ENCODE data around the gene BRD9.
"Not testable (repeated sequence)": the region's sequence is repeated elsewhere in the genome, so short reads cannot be mapped to it uniquely, and the experiment has no call there.

The BRD9 gene

DNA sequence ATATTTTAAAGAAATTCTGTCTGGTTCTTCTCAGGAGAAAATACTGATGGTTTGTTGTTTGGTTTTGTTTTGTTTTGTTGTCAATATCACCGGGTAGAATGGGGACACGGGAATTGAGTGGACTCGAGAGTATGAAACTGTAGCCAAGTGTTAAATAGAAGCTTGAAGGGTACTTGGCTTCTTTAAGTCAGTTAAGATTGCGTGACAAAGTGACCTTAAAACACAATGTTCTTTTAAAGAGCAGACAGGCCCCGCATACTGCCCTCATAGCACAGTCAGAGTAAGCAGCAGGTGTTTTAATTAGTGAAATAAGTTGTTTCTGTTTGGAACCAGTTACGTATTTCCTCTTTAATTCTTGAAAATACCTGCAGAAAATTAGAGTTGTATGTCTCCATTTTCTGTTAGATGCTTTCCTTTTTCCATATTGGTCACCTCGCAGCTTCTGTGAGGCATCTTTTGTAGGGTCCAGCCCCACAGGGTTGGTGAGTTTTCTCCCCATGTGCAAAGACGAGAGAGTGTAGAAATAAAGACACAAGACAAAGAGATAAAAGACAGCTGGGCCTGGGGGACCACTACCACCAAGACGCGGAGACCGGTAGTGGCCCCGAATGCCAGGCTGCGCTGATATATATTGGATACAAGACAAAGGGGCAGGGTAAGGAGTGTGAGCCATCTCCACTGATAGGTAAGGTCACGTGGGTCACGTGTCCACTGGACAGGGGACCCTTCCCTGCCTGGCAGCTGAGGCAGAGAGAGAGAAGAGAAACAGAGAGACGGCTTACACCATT is 9.7 kb upstream of the BRD9 start:
- no peak for DNase-seq

DNA sequence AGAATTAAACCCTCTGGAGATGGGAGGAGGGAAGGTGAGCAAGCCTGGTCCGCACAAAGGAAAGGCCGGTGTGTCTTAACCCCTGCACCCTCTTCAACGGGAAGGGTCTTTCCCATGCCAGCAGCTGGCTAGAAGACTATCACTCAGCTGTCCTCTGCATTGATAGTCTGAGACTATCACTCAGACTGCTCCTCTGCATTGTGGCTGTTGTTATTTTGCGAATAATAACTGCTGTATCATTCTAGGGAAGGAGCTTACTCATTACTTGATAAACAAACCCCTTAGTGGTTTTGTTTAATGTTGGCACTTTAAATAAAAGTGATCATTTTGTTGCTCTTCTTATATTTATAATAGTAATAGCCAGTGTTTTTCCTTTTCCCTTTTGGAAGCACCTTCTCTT is 8.2 kb upstream of the BRD9 start:
- no peak for DNase-seq

DNA sequence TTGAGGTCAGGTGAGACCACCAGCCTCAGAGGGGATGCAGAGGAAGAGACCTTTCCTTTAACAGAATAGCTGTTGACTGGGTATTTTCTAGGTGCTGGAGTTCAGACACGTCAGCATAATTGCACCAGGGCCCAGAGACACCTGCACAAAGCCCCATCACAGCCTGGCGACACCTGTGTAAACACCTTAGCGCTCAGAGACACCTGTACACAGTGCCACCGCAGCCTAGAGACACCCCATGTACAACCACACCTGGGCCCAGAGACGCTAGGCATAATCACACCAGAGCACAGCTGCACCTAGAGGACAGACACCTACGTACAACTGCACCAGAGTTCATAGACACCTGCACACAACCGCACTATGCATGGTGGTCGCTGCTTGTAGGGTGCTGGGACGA is 1.1 kb upstream of the BRD9 start:
- no peak for DNase-seq

DNA sequence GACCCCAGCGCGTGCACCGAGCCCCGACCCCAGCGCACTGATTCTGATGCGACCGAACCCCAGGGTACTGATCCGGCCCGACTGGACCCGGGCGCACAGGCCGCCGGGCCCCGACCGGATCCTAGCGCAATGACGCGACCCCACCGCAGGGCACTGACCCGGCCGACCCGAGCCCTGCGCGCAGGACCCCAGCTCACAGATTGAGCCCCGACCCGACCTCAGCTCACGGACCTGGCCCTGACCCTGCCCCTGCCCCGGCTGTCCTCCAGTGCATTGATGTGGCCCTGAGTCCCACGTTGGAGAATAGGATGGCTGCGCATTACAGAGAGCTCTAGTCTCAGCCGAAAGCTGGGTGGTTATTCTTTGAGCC is 521 bp upstream of the BRD9 start:
- no peak for DNase-seq

GRCh38 chr5:891837-892393 is 686 bp downstream of the BRD9 start:
- no peak for DNase-seq

GRCh38 chr5:891117-891836 is 1.3 kb downstream of the BRD9 start:
- no peak for DNase-seq

GRCh38 chr5:889075-889710 is 3.4 kb downstream of the BRD9 start:
- DNase-seq = no peak

DNA sequence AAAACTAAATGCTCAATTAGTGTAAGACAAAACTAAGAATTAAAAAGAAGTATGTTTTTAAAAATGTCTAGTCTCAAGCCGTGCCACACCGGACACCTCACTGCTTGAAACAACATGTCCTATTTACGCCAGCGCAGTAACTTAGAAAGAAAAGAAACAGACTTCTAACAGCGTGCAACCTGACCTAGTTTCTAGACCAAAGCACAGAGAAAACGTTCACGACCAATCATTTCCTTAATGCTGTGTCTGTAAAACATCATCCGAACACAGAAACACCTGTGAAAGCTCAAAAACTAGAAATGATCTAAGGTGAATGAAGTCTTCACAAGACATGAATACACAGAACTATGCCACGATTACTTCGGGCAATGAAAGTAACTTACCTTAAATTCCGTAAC is 4.0 kb downstream of the BRD9 start:
- DNase-seq = no peak

GRCh38 chr5:887947-888637 is 4.5 kb downstream of the BRD9 start:
- DNase-seq = no peak

- DNase-seq = no peak
These were observed 5.8 kb downstream of the BRD9 start for GRCh38 chr5:886716-887325.

DNA sequence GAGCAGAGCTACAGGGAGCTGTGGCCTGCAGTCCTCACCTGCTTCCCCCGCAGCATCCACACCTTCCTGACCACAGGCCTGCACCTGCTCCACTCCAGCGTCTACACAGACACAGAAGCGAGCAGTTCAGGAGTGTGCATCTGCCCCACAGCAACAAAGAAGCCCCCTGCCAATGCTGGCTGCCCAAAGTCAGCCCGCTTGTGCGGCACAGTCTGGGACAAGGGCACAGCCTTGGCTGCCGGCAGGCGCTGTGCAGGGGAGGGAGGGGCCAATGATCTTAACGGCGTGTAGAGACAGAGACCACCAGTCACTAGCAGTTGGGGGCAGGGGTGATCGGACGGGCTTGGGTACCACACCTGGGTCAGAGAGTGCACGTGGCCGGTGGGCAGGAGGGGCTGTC is 6.6 kb downstream of the BRD9 start:
- no peak for DNase-seq

GRCh38 chr5:885529-885928 is 7.1 kb downstream of the BRD9 start:
- no peak for DNase-seq

GRCh38 chr5:885127-885442 is 7.5 kb downstream of the BRD9 start:
- DNase-seq = no peak

GRCh38 chr5:884345-885126 is 8.1 kb downstream of the BRD9 start:
- no peak for DNase-seq

GRCh38 chr5:883475-884181 is 9.0 kb downstream of the BRD9 start:
- no peak for DNase-seq

GRCh38 chr5:882253-883183 is 10.1 kb downstream of the BRD9 start:
- DNase-seq = no peak

- DNase-seq = no peak
These were observed 11.1 kb downstream of the BRD9 start for GRCh38 chr5:881551-881935.

DNA sequence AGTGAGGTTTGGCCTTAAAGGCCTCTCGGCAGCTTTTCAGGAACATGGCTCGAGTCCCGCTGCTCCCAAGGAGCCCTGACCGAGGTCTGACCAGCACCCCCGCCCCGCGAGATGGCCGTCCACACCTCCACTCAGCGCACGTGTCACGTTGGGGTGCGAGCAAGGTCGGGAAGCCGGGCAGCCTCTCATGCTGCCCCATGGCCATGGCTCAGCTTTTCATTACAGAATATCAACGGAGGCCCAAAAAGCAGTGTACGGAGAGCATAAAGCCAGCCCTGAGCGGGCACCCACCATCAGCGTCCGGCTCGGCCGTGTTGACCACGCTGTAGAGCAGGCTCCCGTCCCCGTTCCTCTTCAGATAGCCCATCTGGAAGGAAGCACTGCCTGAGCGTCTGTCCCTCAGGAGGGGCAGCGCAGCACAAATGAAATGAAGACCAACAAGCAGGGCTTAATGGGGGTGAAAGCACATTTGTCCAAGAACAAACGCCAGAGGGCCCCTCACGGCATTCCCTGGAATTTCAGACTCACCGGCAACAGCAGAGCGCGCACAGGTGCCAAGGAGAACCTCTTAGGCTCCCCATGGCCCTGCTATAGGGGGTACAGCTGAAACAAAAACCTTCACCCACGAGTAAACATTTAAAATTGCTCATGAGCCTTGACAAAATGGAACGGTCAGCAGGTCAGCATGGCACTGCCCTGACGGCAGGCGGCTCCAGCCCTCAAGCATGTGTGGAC is 11.6 kb downstream of the BRD9 start:
- no peak for DNase-seq

GRCh38 chr5:878677-879076 is 13.9 kb downstream of the BRD9 start:
- DNase-seq = not testable (repeated sequence)

DNA sequence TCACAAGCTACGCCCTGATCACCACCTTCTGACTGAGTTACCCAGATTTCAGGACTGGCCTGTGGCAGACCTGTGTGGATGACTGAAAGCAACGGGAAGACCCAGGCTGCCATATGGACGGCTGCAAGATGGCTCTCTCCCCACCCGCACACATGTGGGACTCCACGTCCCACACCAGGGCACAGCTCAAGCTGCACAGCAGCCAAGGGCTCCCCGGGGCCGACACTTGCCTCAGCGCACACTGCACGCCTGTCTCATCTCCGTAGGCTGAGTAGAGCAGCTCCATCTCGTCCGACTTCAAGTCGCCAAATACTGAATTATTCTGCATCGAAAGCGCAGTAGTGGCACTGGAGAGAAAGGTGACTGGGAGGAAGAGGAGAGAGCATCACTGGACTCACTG is 14.5 kb downstream of the BRD9 start:
- no peak for DNase-seq
